Activated CD8-positive, alpha-beta memory T cell treated with anti-CD3 and anti-CD28 coated beads for 1 hour (primary cell): ENCODE data around the gene SH2D7.
"Not testable (repeated sequence)": the region's sequence is repeated elsewhere in the genome, so short reads cannot be mapped to it uniquely, and the experiment has no call there.

Experiments
- DNase-seq, 2 donors: peaks; one replicate each; pipeline ENCODE4 v3.0.0-alpha.2; 2020; ENCODE audit warnings: low read depth in 1 of 2; ENCODE audit errors: extremely low read depth in 1 of 2

SH2D7 gene

GRCh38 chr15:78131295-78132061 is 39.1 kb downstream of the SH2D7 start, which contains the start of gene CIB2:
TSS of gene CIB2 (minus strand) at chr15:78131445. CDS start at chr15:78131215, 230 bp downstream.
- DNase-seq: peak; percentile 27 to 60

- no peak for DNase-seq
Measured at GRCh38 chr15:78133801-78134200, 41.4 kb downstream of the SH2D7 start.

GRCh38 chr15:78139578-78139977 is 47.2 kb downstream of the SH2D7 start:
- no peak for DNase-seq

- DNase-seq: no peak
Measured at GRCh38 chr15:78140292-78140691, 47.9 kb downstream of the SH2D7 start.

- no peak for DNase-seq
Measured at GRCh38 chr15:78142332-78142731, 50.0 kb downstream of the SH2D7 start.

GRCh38 chr15:78146425-78147154 is 54.2 kb downstream of the SH2D7 start:
- DNase-seq: no peak

GRCh38 chr15:78147566-78147965 is 55.2 kb downstream of the SH2D7 start:
- DNase-seq: no peak

- DNase-seq: no peak
Measured at GRCh38 chr15:78148392-78149067, 56.2 kb downstream of the SH2D7 start.

GRCh38 chr15:78149068-78149804 is 56.9 kb downstream of the SH2D7 start, which contains the start of gene IDH3A:
TSS of gene IDH3A (plus strand) at chr15:78149362. CDS start at chr15:78149404, 42 bp downstream.
- DNase-seq: peak; percentile 99 to 100

- DNase-seq: no peak
Measured at GRCh38 chr15:78149805-78150751, 57.7 kb downstream of the SH2D7 start.

GRCh38 chr15:78151075-78151474 is 58.7 kb downstream of the SH2D7 start:
- not testable (repeated sequence) for DNase-seq
